CD4-positive, alpha-beta memory T cell (primary cell): ENCODE measurements around the gene S100B. TPM values are rescaled to one million over a fixed set of nuclear protein-coding genes. Genes with fewer than 3 reads are reported as not detected.
A peak's percentile ranks its signal among the peaks of the same experiment; 100 is the strongest.

ENCODE experiments used
- CTCF ChIA-PET: fragments of 350-600 bp; sonication (Branson Sonifier 250); formaldehyde crosslinking; loops from one replicate; lab custom pipeline; 2021; ENCODE audit warnings: inconsistent platforms; ENCODE audit not compliant: partially characterized antibody; lab: Charles Lee
- POLR2A ChIA-PET: fragments of 350-600 bp; sonication (Branson Sonifier 250); formaldehyde crosslinking; loops from one replicate; lab custom pipeline; 2021; ENCODE audit not compliant: partially characterized antibody; lab: Charles Lee
- DNase-seq, 5 donors: peaks; one replicate each; pipeline versions ENCODE4 v3.0.0 to v3.0.0-alpha.2; 2020 to 2022; ENCODE audit warnings: mixed read lengths in 1 of 5
- H3K27ac ChIP-seq: one replicate; pipeline ENCODE4 v1.7.0; 2013; ENCODE audit warnings: low read depth, low read length
- H3K27me3 ChIP-seq: 2 replicates; pipeline ENCODE4 v1.7.0; 2013; ENCODE audit warnings: mild to moderate bottlenecking, low read length, moderate library complexity; ENCODE audit not compliant: insufficient read depth
- H3K36me3 ChIP-seq: 2 replicates; pipeline ENCODE4 v1.7.0; 2013; ENCODE audit warnings: mild to moderate bottlenecking, low read length, moderate library complexity; ENCODE audit not compliant: insufficient read depth
- H3K4me1 ChIP-seq: 2 replicates; pipeline ENCODE4 v1.7.0; 2013; ENCODE audit warnings: mild to moderate bottlenecking, low read length, moderate library complexity; ENCODE audit not compliant: insufficient read depth
- H3K4me3 ChIP-seq, 2 donors: one replicate each; pipeline ENCODE4 v1.7.0; 2013; ENCODE audit warnings: low read length in 2 of 2, mild to moderate bottlenecking in 1 of 2
- H3K9me3 ChIP-seq, 2 donors: one replicate each; pipeline ENCODE4 v1.7.0; 2013; ENCODE audit warnings: low read length in 2 of 2, control low read depth in 1 of 2; ENCODE audit not compliant: control insufficient read depth in 1 of 2
- H3K27ac Mint-ChIP-seq, 7 donors: one replicate each; pipeline ENCODE4 v1.8.0; 2020 to 2021; ENCODE audit warnings: mixed read lengths in 7 of 7, mild to moderate bottlenecking in 6 of 7, inconsistent platforms in 3 of 7, moderate library complexity in 3 of 7
- H3K27me3 Mint-ChIP-seq, 2 donors: one replicate each; pipeline ENCODE4 v1.8.0; 2020 to 2021; ENCODE audit warnings: mixed read lengths in 2 of 2
- H3K36me3 Mint-ChIP-seq, 2 donors: one replicate each; pipeline ENCODE4 v1.8.0; 2020 to 2021; ENCODE audit warnings: mixed read lengths in 2 of 2, inconsistent platforms in 1 of 2, mild to moderate bottlenecking in 1 of 2
- H3K4me1 Mint-ChIP-seq, 4 donors: one replicate each; pipeline ENCODE4 v1.8.0; 2020 to 2021; ENCODE audit warnings: mixed read lengths in 4 of 4, mild to moderate bottlenecking in 1 of 4
- H3K4me3 Mint-ChIP-seq, 8 donors: one replicate each; pipeline ENCODE4 v1.8.0; 2020 to 2021; ENCODE audit warnings: mixed read lengths in 8 of 8, mild to moderate bottlenecking in 7 of 8, moderate library complexity in 6 of 8, inconsistent platforms in 3 of 8
- H3K9me3 Mint-ChIP-seq, 8 donors: one replicate each; pipeline ENCODE4 v1.8.0; 2020 to 2021; ENCODE audit warnings: mixed read lengths in 8 of 8, mild to moderate bottlenecking in 5 of 8, inconsistent platforms in 3 of 8, moderate library complexity in 1 of 8
- intact Hi-C: fragments of 100-400 bp; cut with micrococcal nuclease; formaldehyde crosslinking; loops from one replicate; pipeline ENCODE4 v1.15.1; 2023
- polyA plus RNA-seq, 2 donors: library from polyadenylated mRNA; unstranded; fragments of 300-500 nt; fragmentation: Illumina TruSeq; gene quantifications; one replicate each; pipeline ENCODE4 v1.2.3, GENCODE V29; 2021
- total RNA-seq, 2 experiments: library from RNA; stranded (reverse); gene quantifications; one replicate each; pipeline ENCODE4 v1.2.3, GENCODE V29; 2021

The S100B gene
- total and polyA plus RNA-seq, 4 experiments from 2014 or later: 0.54 to 0.73 TPM; not detected in 2

- peak overlapping the region; percentile 1 for H3K27ac ChIP-seq
- H3K9me3 ChIP-seq: no peaks in the 10 kb centered on the region
- DNase-seq: peak; percentile 39 to 52 (median 42)
- no peaks in the 10 kb centered on the region for H3K36me3 ChIP-seq
- intact Hi-C loops: no loop called here
- no peaks in the 10 kb centered on the region for H3K36me3 Mint-ChIP-seq
- no peak overlapping the region for H3K4me3 ChIP-seq
- peaks cover 24% of the 10 kb centered on the region for H3K4me1 ChIP-seq
- peak overlapping the region in 7 of 8 donors; percentile 51 to 85 (median 73) for H3K4me3 Mint-ChIP-seq
- H3K27me3 ChIP-seq: no peaks in the 10 kb centered on the region
- H3K27ac Mint-ChIP-seq: peak overlapping the region in 6 of 7 donors; percentile 11 to 92 (median 83)
- H3K4me1 Mint-ChIP-seq: peaks cover 25 to 65% (median 33%) of the 10 kb centered on the region in 4 donors
- peaks cover 0 to 14% (median 6%) of the 10 kb centered on the region in 8 donors for H3K9me3 Mint-ChIP-seq
- ChIA-PET CTCF (interaction anchor here (0.5 to 1.0 kb wide), 2 partner anchors 39 to 98 kb away, joined by 3 read pairs; no protein-coding TSS in a partner anchor), POLR2A (interaction anchor here (0.8 to 2.7 kb wide), 9 partner anchors 8 to 54 kb away, joined by 3 to 26 read pairs (median 4); partner anchors contain the start of gene PRMT2)
- H3K27me3 Mint-ChIP-seq: no peaks in the 10 kb centered on the region
Observed at GRCh38 chr21:46605767-46606426, 1.0 kb upstream of the S100B start.

GRCh38 chr21:46604329-46604974 is 430 bp downstream of the S100B start:
- H3K36me3 ChIP-seq: no peaks in the 10 kb centered on the region
- Mint-ChIP-seq H3K36me3 (no peaks in the 10 kb centered on the region), H3K9me3 (peaks cover 0 to under 1% (median 0%) of the 10 kb centered on the region in 8 donors), H3K4me3 (peak overlapping the region in 4 of 8 donors; percentile 17 to 70 (median 40)), H3K27ac (peak overlapping the region in 6 of 7 donors; percentile 44 to 78 (median 66)), H3K4me1 (peaks cover 23 to 64% (median 37%) of the 10 kb centered on the region in 4 donors), H3K27me3 (no peaks in the 10 kb centered on the region)
- H3K27ac ChIP-seq: no peak overlapping the region
- H3K4me1 ChIP-seq: peaks cover 24% of the 10 kb centered on the region
- POLR2A ChIA-PET: interaction anchor here (0.6 to 2.7 kb wide), 7 partner anchors 30 to 146 kb away, joined by 3 to 26 read pairs (median 5); partner anchors contain the start of genes DIP2A and PRMT2
- intact Hi-C loops: no loop called here
- DNase-seq: no peak
- H3K4me3 ChIP-seq: no peak overlapping the region
- no peaks in the 10 kb centered on the region for H3K9me3 ChIP-seq
- CTCF ChIA-PET: no interaction called here
- H3K27me3 ChIP-seq: no peaks in the 10 kb centered on the region

- Mint-ChIP-seq H3K4me1 (peaks cover 26 to 56% (median 40%) of the 10 kb centered on the region in 4 donors), H3K27me3 (no peaks in the 10 kb centered on the region), H3K27ac (no peak overlapping the region), H3K36me3 (no peaks in the 10 kb centered on the region), H3K9me3 (no peaks in the 10 kb centered on the region), H3K4me3 (no peak overlapping the region)
- ChIA-PET CTCF (no interaction called here), POLR2A (no interaction called here)
- Histone ChIP-seq H3K36me3 (no peaks in the 10 kb centered on the region), H3K4me3 (no peak overlapping the region), H3K4me1 (peaks cover 28% of the 10 kb centered on the region), H3K27ac (no peak overlapping the region), H3K27me3 (no peaks in the 10 kb centered on the region), H3K9me3 (no peaks in the 10 kb centered on the region)
- DNase-seq: no peak
- intact Hi-C loops: no loop called here
Observed at GRCh38 chr21:46603228-46603627, 1.7 kb downstream of the S100B start.

GRCh38 chr21:46600978-46601377 is 3.9 kb downstream of the S100B start:
- Histone ChIP-seq H3K27ac (no peak overlapping the region), H3K4me3 (no peak overlapping the region), H3K4me1 (peaks cover 15% of the 10 kb centered on the region), H3K27me3 (no peaks in the 10 kb centered on the region), H3K36me3 (no peaks in the 10 kb centered on the region), H3K9me3 (no peaks in the 10 kb centered on the region)
- Mint-ChIP-seq H3K36me3 (no peaks in the 10 kb centered on the region), H3K4me1 (peaks cover 13 to 33% (median 23%) of the 10 kb centered on the region in 4 donors), H3K4me3 (no peak overlapping the region), H3K27ac (peak overlapping the region in 1 of 7 donors; percentile 19), H3K9me3 (no peaks in the 10 kb centered on the region), H3K27me3 (no peaks in the 10 kb centered on the region)
- POLR2A ChIA-PET: no interaction called here
- DNase-seq: no peak
- CTCF ChIA-PET: no interaction called here
- intact Hi-C loops: no loop called here

- CTCF ChIA-PET: no interaction called here
- H3K9me3 Mint-ChIP-seq: peaks cover 0 to 5% (median 0%) of the 10 kb centered on the region in 8 donors
- no peak overlapping the region for H3K27ac ChIP-seq
- POLR2A ChIA-PET: no interaction called here
- no peaks in the 10 kb centered on the region for H3K36me3 Mint-ChIP-seq
- no peak for DNase-seq
- intact Hi-C loops: no loop called here
- no peaks in the 10 kb centered on the region for H3K36me3 ChIP-seq
- no peaks in the 10 kb centered on the region for H3K27me3 Mint-ChIP-seq
- no peak overlapping the region for H3K4me3 ChIP-seq
- no peaks in the 10 kb centered on the region for H3K9me3 ChIP-seq
- H3K27ac Mint-ChIP-seq: peak overlapping the region in 2 of 7 donors; percentile 14 to 30
- H3K4me3 Mint-ChIP-seq: no peak overlapping the region
- H3K4me1 ChIP-seq: peaks cover 9% of the 10 kb centered on the region
- peaks cover 8 to 31% (median 17%) of the 10 kb centered on the region in 4 donors for H3K4me1 Mint-ChIP-seq
- H3K27me3 ChIP-seq: no peaks in the 10 kb centered on the region
Observed at GRCh38 chr21:46600305-46600704, 4.6 kb downstream of the S100B start.

GRCh38 chr21:46598581-46599572 is 6.0 kb downstream of the S100B start:
- CTCF ChIA-PET: no interaction called here
- Histone ChIP-seq H3K9me3 (no peaks in the 10 kb centered on the region), H3K36me3 (no peaks in the 10 kb centered on the region), H3K27me3 (no peaks in the 10 kb centered on the region), H3K4me1 (peaks cover 4% of the 10 kb centered on the region), H3K4me3 (no peak overlapping the region), H3K27ac (no peak overlapping the region)
- DNase-seq: no peak
- POLR2A ChIA-PET: no interaction called here
- H3K4me3 Mint-ChIP-seq: no peak overlapping the region
- H3K9me3 Mint-ChIP-seq: peaks cover 0 to 17% (median 5%) of the 10 kb centered on the region in 8 donors
- H3K36me3 Mint-ChIP-seq: peaks cover 0 to 3% of the 10 kb centered on the region in 2 donors
- no peak overlapping the region for H3K27ac Mint-ChIP-seq
- no peaks in the 10 kb centered on the region for H3K27me3 Mint-ChIP-seq
- intact Hi-C loops: no loop called here
- H3K4me1 Mint-ChIP-seq: peaks cover 3 to 20% (median 12%) of the 10 kb centered on the region in 4 donors
